Keratinocyte (primary cell): ENCODE measurements around the gene CAPN2.

ENCODE experiments used
- EZH2 ChIP-seq: IDR thresholded peaks from one replicate; pipeline ENCODE4 v1.6.1; 2012; ENCODE audit warnings: inconsistent platforms, mild to moderate bottlenecking, low read length, moderate library complexity
- TF ChIP-seq, protein P1 (sequence below), 3 experiments: IDR thresholded peaks in 1 of 3; conservative IDR thresholded peaks in 1 of 3; optimal IDR thresholded peaks in 1 of 3; 2 replicates in 2 of 3; 3 replicates in 1 of 3; pipeline versions ENCODE3 to v1.5.1; 2011; ENCODE audit warnings: low read length in 3 of 3, mild to moderate bottlenecking in 3 of 3, moderate library complexity in 2 of 3, control low read depth in 1 of 3, inconsistent platforms in 1 of 3; ENCODE audit not compliant: insufficient read depth in 2 of 3; ENCODE audit errors: extremely low read depth in 1 of 3

DNA sequence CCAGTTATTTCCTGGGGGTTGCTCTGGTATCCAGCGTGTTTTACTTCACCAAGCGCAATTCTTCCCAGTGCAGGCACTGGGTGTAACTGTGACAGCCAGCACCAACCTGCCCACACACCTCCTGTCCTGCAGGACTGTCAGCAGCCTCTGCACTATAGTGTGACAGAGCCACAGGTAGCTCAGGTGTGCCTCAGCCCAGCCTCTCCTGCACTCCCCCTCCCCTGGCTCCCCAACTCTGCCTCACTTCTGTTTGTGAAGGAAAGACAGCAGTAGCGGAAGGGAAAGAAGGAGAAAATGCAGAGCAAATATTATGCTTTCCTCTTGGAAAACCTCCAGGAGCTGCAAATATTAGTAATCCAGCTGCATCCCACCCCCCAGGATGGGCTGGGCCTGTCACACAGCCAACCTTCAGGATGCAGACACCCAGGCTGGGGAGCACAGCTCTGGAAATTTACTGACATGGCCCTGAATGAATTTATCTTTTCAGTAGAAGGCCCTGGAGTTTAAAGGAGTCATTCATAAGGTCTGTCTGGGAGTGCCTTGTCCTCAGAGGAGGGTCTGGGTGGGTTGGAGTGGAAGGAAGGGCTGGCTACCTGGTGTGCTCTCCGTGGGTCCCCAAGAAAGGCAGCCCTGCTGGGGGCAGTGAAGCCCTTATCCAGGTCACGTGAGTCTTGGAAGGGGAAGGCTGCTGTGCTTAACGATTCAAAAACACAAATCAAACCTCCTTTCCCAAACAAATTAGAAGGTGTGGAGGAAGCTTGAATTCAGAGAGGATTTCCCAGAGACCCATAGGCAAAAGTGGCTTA is 20.9 kb downstream of the CAPN2 start:
- TF ChIP-seq, protein P1, sequence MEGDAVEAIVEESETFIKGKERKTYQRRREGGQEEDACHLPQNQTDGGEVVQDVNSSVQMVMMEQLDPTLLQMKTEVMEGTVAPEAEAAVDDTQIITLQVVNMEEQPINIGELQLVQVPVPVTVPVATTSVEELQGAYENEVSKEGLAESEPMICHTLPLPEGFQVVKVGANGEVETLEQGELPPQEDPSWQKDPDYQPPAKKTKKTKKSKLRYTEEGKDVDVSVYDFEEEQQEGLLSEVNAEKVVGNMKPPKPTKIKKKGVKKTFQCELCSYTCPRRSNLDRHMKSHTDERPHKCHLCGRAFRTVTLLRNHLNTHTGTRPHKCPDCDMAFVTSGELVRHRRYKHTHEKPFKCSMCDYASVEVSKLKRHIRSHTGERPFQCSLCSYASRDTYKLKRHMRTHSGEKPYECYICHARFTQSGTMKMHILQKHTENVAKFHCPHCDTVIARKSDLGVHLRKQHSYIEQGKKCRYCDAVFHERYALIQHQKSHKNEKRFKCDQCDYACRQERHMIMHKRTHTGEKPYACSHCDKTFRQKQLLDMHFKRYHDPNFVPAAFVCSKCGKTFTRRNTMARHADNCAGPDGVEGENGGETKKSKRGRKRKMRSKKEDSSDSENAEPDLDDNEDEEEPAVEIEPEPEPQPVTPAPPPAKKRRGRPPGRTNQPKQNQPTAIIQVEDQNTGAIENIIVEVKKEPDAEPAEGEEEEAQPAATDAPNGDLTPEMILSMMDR (optimal IDR thresholded peaks at IDR 0.05 in 1 of 3, IDR thresholded peaks at IDR 0.05 in 1 of 3, conservative IDR thresholded peaks at IDR 0.05 in 1 of 3; ENCODE audit: extremely low read depth in 1 of 3, insufficient read depth in 2 of 3, low read length in 3 of 3), result no peak
- TF ChIP-seq EZH2, result no peak
